ENCODE results near the gene PDP2. TPM values are rescaled to one million over a fixed set of nuclear protein-coding genes. Genes with fewer than 3 reads are reported as not detected.

PDP2 gene
- total RNA-seq, 1 donor from 2014 or later, result 18.3 TPM

- no peaks in the 10 kb centered on the region for H3K9me3 Mint-ChIP-seq (ENCODE audit: unreplicated experiment)
Measured at GRCh38 chr16:66904428-66904845, 24.1 kb downstream of the PDP2 start.

GRCh38 chr16:66904846-66905632 lies 24.7 kb downstream of the PDP2 start:
- no peak for DNase-seq
- no peaks in the 10 kb centered on the region for H3K36me3 Mint-ChIP-seq (ENCODE audit: unreplicated experiment)
- H3K4me1 Mint-ChIP-seq (ENCODE audit: low read depth, unreplicated experiment), result peaks cover 13% of the 10 kb centered on the region
- peaks cover 4% of the 10 kb centered on the region for H3K27me3 Mint-ChIP-seq (ENCODE audit: unreplicated experiment)
- H3K4me3 Mint-ChIP-seq (ENCODE audit: unreplicated experiment), result no peak overlapping the region
- H3K27ac Mint-ChIP-seq (ENCODE audit: unreplicated experiment), result no peak overlapping the region
- H3K9me3 Mint-ChIP-seq (ENCODE audit: unreplicated experiment), result no peaks in the 10 kb centered on the region
- TF ChIP-seq CTCF (IDR thresholded peaks at IDR 0.05; ENCODE audit: partially characterized antibody, unreplicated experiment), result no peak

More at GRCh38 chr16:66904428-66904845, 24.1 kb downstream of the PDP2 start:
- Mint-ChIP-seq H3K36me3 (ENCODE audit: unreplicated experiment) (no peaks in the 10 kb centered on the region), H3K27me3 (ENCODE audit: unreplicated experiment) (peaks cover 7% of the 10 kb centered on the region), H3K4me3 (ENCODE audit: unreplicated experiment) (no peak overlapping the region), H3K4me1 (ENCODE audit: low read depth, unreplicated experiment) (peaks cover 19% of the 10 kb centered on the region), H3K27ac (ENCODE audit: unreplicated experiment) (no peak overlapping the region)
- no peak for TF ChIP-seq CTCF (IDR thresholded peaks at IDR 0.05; ENCODE audit: partially characterized antibody, unreplicated experiment)
- DNase-seq, result no peak

GRCh38 chr16:66905633-66906539 lies 25.6 kb downstream of the PDP2 start:
- DNase-seq, result no peak
- Mint-ChIP-seq H3K27ac (ENCODE audit: unreplicated experiment) (no peak overlapping the region), H3K36me3 (ENCODE audit: unreplicated experiment) (no peaks in the 10 kb centered on the region), H3K9me3 (ENCODE audit: unreplicated experiment) (no peaks in the 10 kb centered on the region), H3K4me3 (ENCODE audit: unreplicated experiment) (no peak overlapping the region), H3K27me3 (ENCODE audit: unreplicated experiment) (peaks cover 3% of the 10 kb centered on the region), H3K4me1 (ENCODE audit: low read depth, unreplicated experiment) (peaks cover 4% of the 10 kb centered on the region)
- no peak for TF ChIP-seq CTCF (IDR thresholded peaks at IDR 0.05; ENCODE audit: partially characterized antibody, unreplicated experiment)

GRCh38 chr16:66906916-66907836 lies 26.9 kb downstream of the PDP2 start:
- Mint-ChIP-seq H3K27me3 (ENCODE audit: unreplicated experiment) (peaks cover 2% of the 10 kb centered on the region), H3K4me1 (ENCODE audit: low read depth, unreplicated experiment) (no peaks in the 10 kb centered on the region), H3K27ac (ENCODE audit: unreplicated experiment) (no peak overlapping the region), H3K36me3 (ENCODE audit: unreplicated experiment) (no peaks in the 10 kb centered on the region), H3K4me3 (ENCODE audit: unreplicated experiment) (no peak overlapping the region), H3K9me3 (ENCODE audit: unreplicated experiment) (no peaks in the 10 kb centered on the region)
- TF ChIP-seq CTCF (IDR thresholded peaks at IDR 0.05; ENCODE audit: partially characterized antibody, unreplicated experiment), result no peak
- DNase-seq, result no peak

Measured in glutamatergic neuron (in vitro differentiated cells).